Upper lobe of left lung (tissue), 4 donors: Measurements from ENCODE around the gene MLLT6.

Experiments
- EP300 ChIP-seq, 4 donors: sonication (generic); formaldehyde crosslinking; IDR thresholded peaks; one replicate each; pipeline ENCODE4 v1.5.1; 2017; ENCODE audit warnings: antibody characterized with exemption in 4 of 4, control low read depth in 2 of 4
- TF ChIP-seq, protein P1 (sequence below), 6 experiments: fragments of 450-650 bp in 4 of 6; fragments of 200-600 bp in 2 of 6; sonication (generic) in 2 of 6; IDR thresholded peaks; one replicate each; pipeline ENCODE4 v1.5.1; 2016 to 2019; ENCODE audit warnings: antibody characterized with exemption in 6 of 6

DNA sequence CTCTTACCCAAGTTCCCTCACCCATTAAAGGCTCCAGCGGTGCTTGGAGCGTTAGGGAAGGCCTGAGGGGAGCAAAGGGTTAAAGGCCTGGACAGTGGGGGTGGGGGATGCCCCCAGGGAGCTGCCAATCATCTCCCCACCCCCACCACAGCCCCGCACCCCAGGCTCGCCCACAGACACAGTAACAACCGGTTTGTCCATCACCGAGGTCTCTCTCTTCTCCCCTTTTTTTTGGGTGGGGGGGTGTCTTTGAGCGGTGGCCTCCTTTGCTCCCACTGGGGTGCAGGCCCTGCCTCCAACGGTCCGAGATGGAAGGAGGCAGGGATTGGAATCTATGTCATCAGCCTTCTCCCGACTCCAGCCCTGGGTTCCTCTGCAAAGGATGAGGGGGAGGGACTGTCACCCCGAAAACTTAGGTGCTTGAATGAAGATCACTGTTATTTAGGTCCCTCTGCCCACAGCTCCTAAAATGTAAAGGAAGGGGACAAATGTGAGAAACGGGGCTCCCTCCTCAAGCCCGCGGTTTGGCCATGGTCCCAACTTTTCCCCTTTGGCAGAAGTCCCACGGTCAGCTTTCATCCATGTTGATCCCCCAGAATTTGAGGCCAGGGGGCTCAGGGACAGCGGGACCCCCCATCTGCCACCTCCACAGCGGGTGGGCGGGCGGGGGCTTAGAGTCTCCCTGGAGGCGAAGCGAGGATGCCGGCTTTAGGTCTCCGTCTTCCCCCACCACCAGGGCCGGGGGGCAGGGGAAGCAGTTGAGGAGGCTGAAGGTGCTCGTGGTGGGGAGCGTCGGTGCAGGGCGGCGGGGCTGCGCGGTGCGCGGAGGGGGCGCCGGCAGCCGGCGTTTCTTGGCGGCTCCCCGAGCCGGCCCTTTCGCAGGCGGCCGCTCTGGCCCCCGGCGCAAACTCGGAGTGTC lies 32.0 kb upstream of the MLLT6 start:
- TF ChIP-seq, protein P1, sequence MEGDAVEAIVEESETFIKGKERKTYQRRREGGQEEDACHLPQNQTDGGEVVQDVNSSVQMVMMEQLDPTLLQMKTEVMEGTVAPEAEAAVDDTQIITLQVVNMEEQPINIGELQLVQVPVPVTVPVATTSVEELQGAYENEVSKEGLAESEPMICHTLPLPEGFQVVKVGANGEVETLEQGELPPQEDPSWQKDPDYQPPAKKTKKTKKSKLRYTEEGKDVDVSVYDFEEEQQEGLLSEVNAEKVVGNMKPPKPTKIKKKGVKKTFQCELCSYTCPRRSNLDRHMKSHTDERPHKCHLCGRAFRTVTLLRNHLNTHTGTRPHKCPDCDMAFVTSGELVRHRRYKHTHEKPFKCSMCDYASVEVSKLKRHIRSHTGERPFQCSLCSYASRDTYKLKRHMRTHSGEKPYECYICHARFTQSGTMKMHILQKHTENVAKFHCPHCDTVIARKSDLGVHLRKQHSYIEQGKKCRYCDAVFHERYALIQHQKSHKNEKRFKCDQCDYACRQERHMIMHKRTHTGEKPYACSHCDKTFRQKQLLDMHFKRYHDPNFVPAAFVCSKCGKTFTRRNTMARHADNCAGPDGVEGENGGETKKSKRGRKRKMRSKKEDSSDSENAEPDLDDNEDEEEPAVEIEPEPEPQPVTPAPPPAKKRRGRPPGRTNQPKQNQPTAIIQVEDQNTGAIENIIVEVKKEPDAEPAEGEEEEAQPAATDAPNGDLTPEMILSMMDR (IDR thresholded peaks at IDR 0.05), result no peak
- no peak for TF ChIP-seq EP300 (IDR thresholded peaks at IDR 0.05)
